ENCODE measurements around the gene PERP. TPM values are rescaled to one million over a fixed set of nuclear protein-coding genes. Genes with fewer than 3 reads are reported as not detected.

Gene PERP
- polyA plus RNA-seq, 1 donor from 2014 or later, result 0.79 TPM

DNA sequence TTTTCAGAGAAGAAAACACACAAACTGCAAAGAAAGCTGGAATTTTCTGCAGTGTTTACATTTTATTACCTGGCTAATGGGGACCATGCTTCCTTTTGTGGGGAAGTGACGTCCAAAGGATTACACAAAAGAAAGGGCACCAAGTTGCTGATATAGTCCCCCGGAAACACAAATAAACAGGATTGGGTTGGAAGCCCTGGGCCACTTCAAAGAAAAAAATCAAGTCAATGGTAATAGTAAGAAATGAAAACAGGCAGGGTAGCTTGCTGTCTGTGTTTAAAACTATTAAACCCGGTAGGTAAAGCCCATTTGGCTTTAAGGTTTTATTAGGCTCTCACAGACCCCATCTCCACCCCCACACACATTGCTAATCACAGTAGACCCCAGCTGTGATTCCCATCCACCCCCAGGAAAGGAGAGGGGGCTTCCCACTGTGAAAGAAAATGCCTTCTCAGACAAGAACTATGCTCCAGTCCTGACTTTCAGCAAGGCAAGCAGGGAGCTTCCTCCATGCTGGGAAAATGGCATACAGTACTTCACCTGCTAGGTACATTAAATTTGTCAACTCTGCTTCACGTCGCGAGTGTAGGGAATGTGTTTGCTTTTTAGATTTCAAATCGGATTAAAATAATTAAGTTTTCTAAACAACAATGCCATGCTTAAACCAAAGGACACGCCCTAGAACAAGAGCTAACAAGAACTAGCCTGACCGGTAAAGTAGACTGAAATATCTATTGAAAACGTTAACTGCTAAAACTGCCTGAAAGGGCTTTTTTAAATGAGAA, 1.1 kb downstream of the PERP start:
- Histone ChIP-seq H4K20me1 (ENCODE audit: insufficient read depth) (no peaks in the 10 kb centered on the region), H3K79me2 (replicated peaks; ENCODE audit: insufficient read depth, low read length) (no peaks in the 10 kb centered on the region), H3F3A (ENCODE audit: insufficient read depth, low read length, poor library complexity, severe bottlenecking) (no peaks in the 10 kb centered on the region), H3K27ac (ENCODE audit: low read length) (peak overlapping the region; percentile 30), H3K27me3 (ENCODE audit: insufficient read depth, low read depth, low read length) (peaks cover 24% of the 10 kb centered on the region), H2AFZ (ENCODE audit: low read depth, low read length) (no peak overlapping the region), H3K4me2 (ENCODE audit: low read length) (peak overlapping the region; percentile 26), H3K36me3 (ENCODE audit: insufficient read depth, low read length) (no peaks in the 10 kb centered on the region), H3K9me2 (ENCODE audit: insufficient read depth, low read length) (no peaks in the 10 kb centered on the region), H3K4me3 (ENCODE audit: low read length) (peak overlapping the region; percentile 76), H3K9ac (ENCODE audit: low read length) (no peak overlapping the region), H3K9me3 (ENCODE audit: low read length) (no peaks in the 10 kb centered on the region)
- TF ChIP-seq MXI1 (conservative IDR thresholded peaks at IDR 0.05; ENCODE audit: poor library complexity, severe bottlenecking), result no peak
- TF ChIP-seq, protein P1, sequence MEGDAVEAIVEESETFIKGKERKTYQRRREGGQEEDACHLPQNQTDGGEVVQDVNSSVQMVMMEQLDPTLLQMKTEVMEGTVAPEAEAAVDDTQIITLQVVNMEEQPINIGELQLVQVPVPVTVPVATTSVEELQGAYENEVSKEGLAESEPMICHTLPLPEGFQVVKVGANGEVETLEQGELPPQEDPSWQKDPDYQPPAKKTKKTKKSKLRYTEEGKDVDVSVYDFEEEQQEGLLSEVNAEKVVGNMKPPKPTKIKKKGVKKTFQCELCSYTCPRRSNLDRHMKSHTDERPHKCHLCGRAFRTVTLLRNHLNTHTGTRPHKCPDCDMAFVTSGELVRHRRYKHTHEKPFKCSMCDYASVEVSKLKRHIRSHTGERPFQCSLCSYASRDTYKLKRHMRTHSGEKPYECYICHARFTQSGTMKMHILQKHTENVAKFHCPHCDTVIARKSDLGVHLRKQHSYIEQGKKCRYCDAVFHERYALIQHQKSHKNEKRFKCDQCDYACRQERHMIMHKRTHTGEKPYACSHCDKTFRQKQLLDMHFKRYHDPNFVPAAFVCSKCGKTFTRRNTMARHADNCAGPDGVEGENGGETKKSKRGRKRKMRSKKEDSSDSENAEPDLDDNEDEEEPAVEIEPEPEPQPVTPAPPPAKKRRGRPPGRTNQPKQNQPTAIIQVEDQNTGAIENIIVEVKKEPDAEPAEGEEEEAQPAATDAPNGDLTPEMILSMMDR (IDR thresholded peaks at IDR 0.05; ENCODE audit: poor library complexity, severe bottlenecking), result no peak

- Histone ChIP-seq H3K27me3 (ENCODE audit: insufficient read depth, low read depth, low read length) (peaks cover 24% of the 10 kb centered on the region), H3K36me3 (ENCODE audit: insufficient read depth, low read length) (no peaks in the 10 kb centered on the region), H3K9me2 (ENCODE audit: insufficient read depth, low read length) (no peaks in the 10 kb centered on the region), H4K20me1 (ENCODE audit: insufficient read depth) (no peaks in the 10 kb centered on the region), H3K9ac (ENCODE audit: low read length) (no peak overlapping the region), H3K4me2 (ENCODE audit: low read length) (no peak overlapping the region), H2AFZ (ENCODE audit: low read depth, low read length) (no peak overlapping the region), H3K4me3 (ENCODE audit: low read length) (no peak overlapping the region), H3K79me2 (replicated peaks; ENCODE audit: insufficient read depth, low read length) (no peaks in the 10 kb centered on the region), H3K9me3 (ENCODE audit: low read length) (no peaks in the 10 kb centered on the region), H3K27ac (ENCODE audit: low read length) (no peak overlapping the region), H3F3A (ENCODE audit: insufficient read depth, low read length, poor library complexity, severe bottlenecking) (no peaks in the 10 kb centered on the region)
- TF ChIP-seq SMC3 (conservative IDR thresholded peaks at IDR 0.05; ENCODE audit: poor library complexity) (no peak), MXI1 (conservative IDR thresholded peaks at IDR 0.05; ENCODE audit: poor library complexity, severe bottlenecking) (no peak), POLR2AphosphoS5 (IDR thresholded peaks at IDR 0.05) (no peak), EP300 (conservative IDR thresholded peaks at IDR 0.05; ENCODE audit: poor library complexity, severe bottlenecking) (no peak), RAD21 (conservative IDR thresholded peaks at IDR 0.05) (no peak), EZH2 (IDR thresholded peaks at IDR 0.05; ENCODE audit: borderline replicate concordance, insufficient read depth, low read length, poor library complexity, severe bottlenecking) (no peak), TAF1 (IDR thresholded peaks at IDR 0.05; ENCODE audit: low read depth) (no peak)
- TF ChIP-seq, protein P2, sequence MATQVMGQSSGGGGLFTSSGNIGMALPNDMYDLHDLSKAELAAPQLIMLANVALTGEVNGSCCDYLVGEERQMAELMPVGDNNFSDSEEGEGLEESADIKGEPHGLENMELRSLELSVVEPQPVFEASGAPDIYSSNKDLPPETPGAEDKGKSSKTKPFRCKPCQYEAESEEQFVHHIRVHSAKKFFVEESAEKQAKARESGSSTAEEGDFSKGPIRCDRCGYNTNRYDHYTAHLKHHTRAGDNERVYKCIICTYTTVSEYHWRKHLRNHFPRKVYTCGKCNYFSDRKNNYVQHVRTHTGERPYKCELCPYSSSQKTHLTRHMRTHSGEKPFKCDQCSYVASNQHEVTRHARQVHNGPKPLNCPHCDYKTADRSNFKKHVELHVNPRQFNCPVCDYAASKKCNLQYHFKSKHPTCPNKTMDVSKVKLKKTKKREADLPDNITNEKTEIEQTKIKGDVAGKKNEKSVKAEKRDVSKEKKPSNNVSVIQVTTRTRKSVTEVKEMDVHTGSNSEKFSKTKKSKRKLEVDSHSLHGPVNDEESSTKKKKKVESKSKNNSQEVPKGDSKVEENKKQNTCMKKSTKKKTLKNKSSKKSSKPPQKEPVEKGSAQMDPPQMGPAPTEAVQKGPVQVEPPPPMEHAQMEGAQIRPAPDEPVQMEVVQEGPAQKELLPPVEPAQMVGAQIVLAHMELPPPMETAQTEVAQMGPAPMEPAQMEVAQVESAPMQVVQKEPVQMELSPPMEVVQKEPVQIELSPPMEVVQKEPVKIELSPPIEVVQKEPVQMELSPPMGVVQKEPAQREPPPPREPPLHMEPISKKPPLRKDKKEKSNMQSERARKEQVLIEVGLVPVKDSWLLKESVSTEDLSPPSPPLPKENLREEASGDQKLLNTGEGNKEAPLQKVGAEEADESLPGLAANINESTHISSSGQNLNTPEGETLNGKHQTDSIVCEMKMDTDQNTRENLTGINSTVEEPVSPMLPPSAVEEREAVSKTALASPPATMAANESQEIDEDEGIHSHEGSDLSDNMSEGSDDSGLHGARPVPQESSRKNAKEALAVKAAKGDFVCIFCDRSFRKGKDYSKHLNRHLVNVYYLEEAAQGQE (IDR thresholded peaks at IDR 0.05; ENCODE audit: borderline replicate concordance), result no peak
- TF ChIP-seq, protein P1 (IDR thresholded peaks at IDR 0.05; ENCODE audit: poor library complexity, severe bottlenecking), result no peak
Observed at GRCh38 chr6:138105446-138105845, 1.8 kb downstream of the PERP start.

Data from neural cell (in vitro differentiated cells).